Lung microvascular endothelial cell (primary cell): ENCODE results near the gene CAMLG. TPM values are rescaled to one million over a fixed set of nuclear protein-coding genes. Genes with fewer than 3 reads are reported as not detected.
A peak's percentile ranks its signal among the peaks of the same experiment; 100 is the strongest.

Source experiments
- DNase-seq, 2 donors: peaks; one replicate each; pipeline versions ENCODE4 v3.0.0 to v3.0.0-alpha.2; 2010; ENCODE audit warnings: low read depth in 2 of 2
- total RNA-seq: library from RNA; depleted of rRNA; stranded (reverse); fragments of >200 nt; gene quantifications from 2 replicates; pipeline ENCODE4 v1.2.1, GENCODE V29; 2014

Gene CAMLG
- total RNA-seq, 1 donor from 2014 or later, result 26.8 TPM

GRCh38 chr5:134777366-134777765 lies 39.0 kb downstream of the CAMLG start:
- DNase-seq, result no peak

- peak; percentile 12 to 41 for DNase-seq
Observed at GRCh38 chr5:134784241-134784920, 46.0 kb downstream of the CAMLG start.

DNA sequence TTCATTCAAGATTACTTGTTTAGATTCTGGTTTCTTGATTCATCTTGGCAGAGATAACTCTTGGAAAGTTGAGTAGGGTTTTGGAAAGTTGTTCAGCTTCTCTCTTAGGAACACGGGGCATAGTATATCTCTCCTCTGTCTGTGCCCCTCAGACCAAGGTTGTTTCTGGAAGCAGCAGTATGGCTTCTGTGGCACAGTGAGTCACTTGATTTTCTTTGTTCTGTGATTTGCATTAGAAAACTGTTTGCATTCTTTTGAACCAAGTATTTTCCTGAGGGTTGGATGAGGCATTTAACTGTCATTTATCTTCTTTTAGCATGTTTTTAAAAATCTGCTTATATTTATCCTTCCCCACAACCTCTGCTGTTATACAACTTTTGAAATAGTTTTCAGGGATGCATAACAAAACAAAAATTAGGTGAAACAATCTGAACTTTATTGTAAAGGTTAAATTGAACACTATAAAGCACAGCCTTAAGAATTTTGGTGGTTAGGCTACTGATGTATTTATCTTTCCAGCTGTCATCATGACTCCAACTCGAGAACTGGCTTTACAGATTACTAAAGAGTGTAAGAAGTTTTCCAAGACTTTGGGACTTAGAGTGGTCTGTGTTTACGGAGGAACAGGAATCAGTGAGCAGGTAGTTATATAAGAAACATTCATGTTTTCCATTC lies 46.7 kb downstream of the CAMLG start:
- peak in 1 of 2 donors; percentile 61 for DNase-seq

DNA sequence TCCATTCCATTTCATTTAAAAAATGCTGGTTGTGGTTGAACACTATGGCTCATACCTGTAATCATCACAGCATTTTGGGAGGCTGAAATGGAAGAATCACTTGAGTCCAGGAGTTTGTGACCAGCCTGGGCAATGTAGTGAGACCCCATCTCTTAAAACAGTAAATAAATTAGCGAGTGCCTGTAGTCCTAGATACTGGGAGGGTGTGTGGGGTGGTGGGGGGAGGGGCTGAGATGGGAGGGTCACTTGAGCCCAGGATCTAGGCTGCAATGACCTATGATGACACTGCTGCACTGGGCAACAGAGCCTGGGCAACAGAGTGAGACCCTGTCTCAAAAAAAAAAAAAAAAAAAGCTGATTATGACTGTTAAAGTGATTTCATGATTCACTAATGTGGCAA lies 49.3 kb downstream of the CAMLG start:
- DNase-seq, result no peak

GRCh38 chr5:134791580-134791979 lies 53.2 kb downstream of the CAMLG start:
- DNase-seq, result no peak

GRCh38 chr5:134792286-134792685 lies 53.9 kb downstream of the CAMLG start:
- no peak for DNase-seq

DNA sequence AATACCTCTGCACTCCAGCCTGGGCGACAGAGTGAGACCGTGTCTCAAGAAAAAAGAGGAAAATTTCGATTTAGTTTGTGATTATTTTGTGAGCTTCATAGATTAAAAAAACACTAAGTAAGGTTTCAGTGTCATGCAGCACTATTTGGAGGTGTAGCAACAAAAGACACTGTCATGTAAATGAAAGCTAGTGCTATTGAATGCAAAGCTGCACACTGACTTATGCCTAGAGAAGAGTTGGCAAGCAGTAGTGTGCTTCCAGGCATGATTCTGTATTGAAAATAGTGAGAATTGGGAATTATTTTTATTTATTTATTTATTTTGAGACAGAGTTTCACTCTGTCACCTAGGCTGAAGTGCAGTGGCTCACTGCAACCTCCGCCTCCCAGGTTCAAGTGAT lies 54.8 kb downstream of the CAMLG start:
- DNase-seq, result no peak

DNA sequence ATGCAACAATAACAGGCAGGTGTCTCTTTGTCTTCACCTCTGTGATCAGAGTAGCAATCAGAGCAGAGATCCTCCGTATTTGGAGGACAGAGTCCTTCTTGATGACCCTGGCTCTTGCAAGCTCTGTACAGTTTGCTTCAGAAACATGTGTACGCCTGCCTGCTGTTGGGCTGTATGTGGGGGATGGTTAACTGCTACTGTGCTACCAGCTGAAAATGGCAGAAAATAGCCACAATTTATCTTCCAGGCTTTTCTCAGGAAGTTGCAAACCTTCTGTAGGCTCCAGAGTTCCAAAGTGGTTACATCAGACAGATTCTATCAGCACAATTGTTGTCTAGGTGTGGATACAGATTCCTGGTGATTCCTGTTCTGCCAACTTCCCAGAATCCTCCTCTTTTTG lies 55.7 kb downstream of the CAMLG start:
- DNase-seq, result peak; percentile 18 to 57

DNA sequence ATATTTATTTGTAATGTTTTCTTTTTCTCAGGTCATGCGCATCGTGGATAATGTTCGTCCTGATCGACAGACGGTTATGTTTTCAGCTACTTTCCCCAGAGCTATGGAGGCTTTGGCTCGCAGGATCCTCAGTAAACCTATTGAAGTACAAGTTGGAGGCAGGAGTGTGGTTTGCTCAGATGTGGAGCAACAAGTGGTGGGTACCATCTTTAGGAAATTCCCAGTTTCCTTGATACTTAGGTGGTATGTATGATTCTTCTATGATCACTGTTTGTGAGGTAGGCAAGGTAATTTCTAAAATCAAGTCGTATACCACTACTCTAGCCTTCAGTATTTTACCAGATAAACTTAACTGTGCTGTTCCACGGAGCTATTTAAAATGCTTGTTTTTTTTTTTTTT lies 56.5 kb downstream of the CAMLG start:
- no peak for DNase-seq

- DNase-seq, result no peak
Observed at GRCh38 chr5:134798468-134798867, 60.1 kb downstream of the CAMLG start.

Other genes starting within 250 kb of the CAMLG start
- 11.8 and 17.5 TPM in 2 replicates for gene JADE2, start 212.9 kb upstream of the CAMLG start, total RNA-seq
- gene SAR1B, start 105.7 kb upstream of the CAMLG start, total RNA-seq, result 16.3 and 25.8 TPM in 2 replicates
- 10.9 and 15.1 TPM in 2 replicates for gene SEC24A, start 89.8 kb upstream of the CAMLG start, total RNA-seq
- gene DDX46, start 20.2 kb downstream of the CAMLG start, total RNA-seq, result 12.6 and 14.7 TPM in 2 replicates
- gene C5orf24, start 107.4 kb downstream of the CAMLG start, total RNA-seq, result 32.9 and 46.4 TPM in 2 replicates
- 55.4 and 55.8 TPM in 2 replicates for gene TXNDC15, start 135.8 kb downstream of the CAMLG start, total RNA-seq
- 3.1 and 3.6 TPM in 2 replicates for gene PCBD2, start 166.6 kb downstream of the CAMLG start, total RNA-seq
- gene CATSPER3, start 229.4 kb downstream of the CAMLG start, total RNA-seq, result under 0.01 and 0.22 TPM in 2 replicates